ENCODE data around the gene PTDSS2. TPM values are rescaled to one million over a fixed set of nuclear protein-coding genes. Genes with fewer than 3 reads are reported as not detected.
"Not testable (repeated sequence)": the region's sequence is repeated elsewhere in the genome, so short reads cannot be mapped to it uniquely, and the experiment has no call there.

Gene PTDSS2
- total RNA-seq, 8 experiments from 2014 or later, result 11.4 to 37.9 (median 21.2) TPM

DNA sequence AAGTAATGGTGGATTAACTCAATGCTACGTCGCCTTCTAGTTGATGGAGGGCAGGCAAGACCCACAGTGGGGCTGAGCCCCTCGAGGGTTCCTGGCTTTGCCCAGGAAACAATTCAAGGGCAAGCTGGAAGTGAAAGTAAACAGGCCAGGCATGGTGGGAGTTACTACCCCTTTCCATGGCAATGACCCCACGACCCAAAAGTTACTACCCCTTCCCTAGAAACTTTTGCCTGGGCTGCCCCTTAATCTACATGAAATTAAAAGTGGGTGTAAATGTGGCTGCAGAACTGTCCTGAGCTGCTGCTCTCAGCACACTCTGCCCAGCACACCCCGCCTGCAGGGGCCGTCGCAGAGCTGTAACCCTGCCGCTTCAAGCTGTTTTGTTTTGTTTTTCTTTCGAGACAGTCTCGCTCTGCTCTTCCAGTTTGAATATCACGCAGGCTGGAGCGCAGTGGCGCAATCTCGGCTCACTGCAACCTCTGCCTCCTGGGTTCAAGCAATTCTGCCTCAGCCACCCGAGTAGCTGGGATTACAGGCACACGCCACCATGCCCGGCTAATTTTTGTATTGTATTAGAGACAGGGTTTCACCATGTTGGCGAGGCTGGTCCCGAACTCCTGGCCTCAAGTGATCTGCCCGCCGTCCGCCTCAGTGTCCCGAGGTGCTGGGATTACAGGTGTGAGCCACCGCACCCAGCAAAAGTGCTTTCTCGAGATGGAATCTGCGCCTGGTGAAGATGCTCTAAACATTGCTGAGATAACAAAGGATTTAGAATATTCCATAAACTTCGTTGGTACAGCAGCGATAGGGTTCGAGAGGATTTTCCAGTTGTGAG, 62.9 kb downstream of the PTDSS2 start:
- H3K27ac ChIP-seq, result no peak overlapping the region
- in situ Hi-C loops (cut with MboI; ENCODE audit: low pct_unique_long_range_greater_than_20kb in 2 of 9, low sequenced_read_pairs in 9 of 9, unreplicated experiment in 9 of 9), result no loop called here
- 71 to 95% (median 92%) methylated on average over 4 to 19 of the region's 29 CpGs for WGBS, 10 experiments

GRCh38 chr11:514606-515005, 64.5 kb downstream of the PTDSS2 start:
- no peak overlapping the region for H3K27ac ChIP-seq
- no peaks in the 10 kb centered on the region for H3K4me1 ChIP-seq (replicated peaks in 1 of 2)
- in situ Hi-C loops (cut with MboI; ENCODE audit: low pct_unique_long_range_greater_than_20kb in 2 of 9, low sequenced_read_pairs in 9 of 9, unreplicated experiment in 9 of 9), result no loop called here
- ATAC-seq (replicated peaks in 6 of 8), result no peak
- no peak overlapping the region for H3K4me3 ChIP-seq
- WGBS, 10 experiments, result 89 to 100% (median 97%) methylated on average over 2 to 9 of the region's 10 CpGs; no CpG with 5 or more reads in 3 of the 10 experiments

More for the DNA sequence above, 62.9 kb downstream of the PTDSS2 start:
- Histone ChIP-seq H3K4me3 (no peak overlapping the region), H3K4me1 (replicated peaks in 1 of 2) (peaks cover 2 to 3% of the 10 kb centered on the region in 2 donors)
- peak in 1 of 8 experiments; percentile 8 for ATAC-seq (replicated peaks in 6 of 8)

DNA sequence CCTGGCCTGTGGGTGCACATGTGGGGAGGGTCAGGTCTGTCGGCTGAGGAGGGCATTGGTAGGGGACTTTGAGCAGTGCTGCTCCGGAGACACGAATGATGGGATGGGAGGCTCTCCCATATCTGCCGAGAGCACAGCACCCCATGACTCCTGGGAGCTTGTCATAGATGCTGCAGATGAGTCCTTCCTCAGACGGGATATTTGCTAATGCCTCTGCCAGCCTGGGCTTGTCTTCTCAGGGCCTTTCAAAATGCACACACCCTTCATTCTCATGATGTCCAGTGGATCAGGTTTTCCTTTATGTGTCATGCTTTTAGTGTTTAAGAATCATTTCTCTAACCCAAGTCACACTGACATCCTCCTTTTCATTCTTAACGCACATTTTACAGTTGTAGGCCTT, 65.1 kb downstream of the PTDSS2 start:
- 58 to 100% (median 96%) methylated on average over 1 to 6 of the region's 6 CpGs; no CpG with 5 or more reads in 4 of the 10 experiments for WGBS, 10 experiments
- no peaks in the 10 kb centered on the region for H3K4me1 ChIP-seq (replicated peaks in 1 of 2)
- H3K27ac ChIP-seq, result no peak overlapping the region
- in situ Hi-C loops (cut with MboI; ENCODE audit: low pct_unique_long_range_greater_than_20kb in 2 of 9, low sequenced_read_pairs in 9 of 9, unreplicated experiment in 9 of 9), result no loop called here
- peak in 1 of 8 experiments; percentile 1 for ATAC-seq (replicated peaks in 6 of 8)
- no peak overlapping the region for H3K4me3 ChIP-seq

DNA sequence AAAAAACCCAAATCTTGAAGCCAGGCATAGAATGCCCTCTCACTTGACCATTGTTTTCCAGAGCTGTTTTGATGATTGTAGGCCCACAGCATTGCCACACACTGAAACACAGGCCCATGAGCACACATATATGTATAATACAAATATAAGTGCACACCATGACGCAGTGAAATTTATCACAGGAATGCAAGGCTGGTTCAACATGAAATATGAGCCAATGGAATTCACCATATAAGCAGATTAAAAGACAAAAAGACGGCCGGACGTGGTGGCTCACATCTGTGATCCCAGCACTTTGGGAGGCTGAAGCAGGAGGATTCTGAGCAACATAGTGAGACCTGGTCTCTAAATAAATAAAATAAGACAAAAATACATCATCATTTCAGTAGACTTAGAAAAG, 66.3 kb downstream of the PTDSS2 start:
- in situ Hi-C loops (cut with MboI; ENCODE audit: low pct_unique_long_range_greater_than_20kb in 2 of 9, low sequenced_read_pairs in 9 of 9, unreplicated experiment in 9 of 9), result no loop called here

GRCh38 chr11:516918-517685, 67.0 kb downstream of the PTDSS2 start:
- H3K27ac ChIP-seq; H3K4me1 ChIP-seq (replicated peaks in 1 of 2); in situ Hi-C loops (cut with MboI; ENCODE audit: low pct_unique_long_range_greater_than_20kb in 2 of 9, low sequenced_read_pairs in 9 of 9, unreplicated experiment in 9 of 9); H3K4me3 ChIP-seq; ATAC-seq (replicated peaks in 6 of 8): not testable (repeated sequence)
- WGBS, 10 experiments, result 40 to 100% (median 89%) methylated on average over 1 to 8 of the region's 43 CpGs; no CpG with 5 or more reads in 4 of the 10 experiments

More for the DNA sequence above, 66.3 kb downstream of the PTDSS2 start:
- 70 to 100% (median 100%) methylated on average over 1 to 4 of the region's 4 CpGs; no CpG with 5 or more reads in 4 of the 10 experiments for WGBS, 10 experiments
- H3K4me3 ChIP-seq, result no peak overlapping the region
- no peak overlapping the region for H3K27ac ChIP-seq
- ATAC-seq (replicated peaks in 6 of 8), result no peak
- H3K4me1 ChIP-seq (replicated peaks in 1 of 2), result no peaks in the 10 kb centered on the region

- in situ Hi-C loops (cut with MboI; ENCODE audit: low pct_unique_long_range_greater_than_20kb in 2 of 9, low sequenced_read_pairs in 9 of 9, unreplicated experiment in 9 of 9), result no loop called here
- Histone ChIP-seq H3K4me1 (replicated peaks in 1 of 2) (no peaks in the 10 kb centered on the region), H3K27ac (no peak overlapping the region), H3K4me3 (no peak overlapping the region)
- 24 to 86% (median 47%) methylated on average over 2 to 41 of the region's 74 CpGs; no CpG with 5 or more reads in 7 of the 10 experiments for WGBS, 10 experiments
- ATAC-seq (replicated peaks in 6 of 8), result peak; percentile 50 to 98 (median 82)
Observed at GRCh38 chr11:518463-519202, 68.6 kb downstream of the PTDSS2 start.

DNA sequence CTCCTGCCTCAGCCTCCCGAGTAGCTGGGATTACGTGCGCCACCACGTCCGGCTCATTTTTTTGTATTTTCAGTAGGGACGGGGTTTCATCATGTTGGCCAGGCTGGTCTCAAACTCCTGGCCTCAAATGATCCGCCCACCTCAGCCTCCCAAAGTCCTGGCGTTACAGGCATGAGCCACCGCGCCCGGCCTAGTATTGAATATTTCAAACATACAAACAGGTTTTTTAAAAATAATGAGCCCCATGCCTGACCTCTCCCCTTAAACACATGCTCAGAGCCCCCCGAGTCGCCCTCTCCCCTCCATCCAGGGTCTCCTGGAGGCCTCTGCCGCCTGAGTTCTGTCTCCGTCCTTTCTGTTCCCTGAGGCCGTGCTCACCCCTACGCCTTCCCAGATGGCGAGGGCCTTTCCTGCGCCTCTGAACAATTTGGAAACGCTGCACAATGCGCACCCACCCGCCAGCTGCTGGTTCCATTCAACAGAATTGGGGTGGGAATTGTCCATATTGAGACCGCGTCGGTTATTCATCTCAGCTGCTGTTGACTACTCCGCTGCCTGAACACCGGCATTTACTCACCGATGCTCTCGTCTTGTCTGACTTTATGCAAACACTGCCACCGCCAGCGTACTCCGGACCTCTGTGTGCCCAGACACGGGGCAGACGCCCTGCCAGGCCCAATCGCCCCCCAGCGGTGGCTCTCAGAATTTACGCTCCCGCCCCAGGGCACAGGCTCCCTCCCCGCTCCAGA, 70.5 kb downstream of the PTDSS2 start:
- in situ Hi-C loops (cut with MboI; ENCODE audit: low pct_unique_long_range_greater_than_20kb in 2 of 9, low sequenced_read_pairs in 9 of 9, unreplicated experiment in 9 of 9), result no loop called here
- peak in 3 of 8 experiments; percentile 16 to 21 (median 17) for ATAC-seq (replicated peaks in 6 of 8)
- H3K27ac ChIP-seq, result no peak overlapping the region
- no peak overlapping the region for H3K4me3 ChIP-seq
- 60 to 100% (median 94%) methylated on average over 2 to 13 of the region's 39 CpGs; no CpG with 5 or more reads in 3 of the 10 experiments for WGBS, 10 experiments
- no peaks in the 10 kb centered on the region for H3K4me1 ChIP-seq (replicated peaks in 1 of 2)

DNA sequence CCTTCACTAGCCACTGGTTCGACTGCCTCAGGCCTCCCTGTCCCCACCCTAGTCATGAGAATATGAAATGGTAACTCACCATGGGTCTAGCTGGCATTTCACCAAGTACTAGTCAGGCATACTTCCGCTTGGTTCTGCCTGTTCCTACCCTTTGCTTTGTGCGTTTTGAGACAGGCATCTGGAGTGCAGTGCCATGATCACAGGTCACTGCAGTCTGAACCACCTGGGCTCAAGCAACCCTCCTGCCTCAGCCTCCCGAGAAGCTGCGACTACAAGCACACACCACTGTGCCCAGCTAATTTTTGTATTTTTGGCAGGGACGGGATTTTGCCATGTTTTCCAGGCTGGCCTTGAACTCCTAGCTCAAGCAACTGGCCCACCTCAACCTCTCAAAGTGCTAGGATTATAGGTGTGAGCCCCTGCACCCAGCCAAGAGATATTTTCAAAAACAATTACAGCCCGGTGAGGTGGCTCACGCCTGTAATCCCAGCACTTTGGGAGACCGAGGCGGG, 71.2 kb downstream of the PTDSS2 start:
- Histone ChIP-seq H3K27ac (no peak overlapping the region), H3K4me3 (no peak overlapping the region), H3K4me1 (replicated peaks in 1 of 2) (no peaks in the 10 kb centered on the region)
- in situ Hi-C loops (cut with MboI; ENCODE audit: low pct_unique_long_range_greater_than_20kb in 2 of 9, low sequenced_read_pairs in 9 of 9, unreplicated experiment in 9 of 9), result no loop called here
- no peak for ATAC-seq (replicated peaks in 6 of 8)
- WGBS, 10 experiments, result 70 to 100% (median 89%) methylated on average over 2 to 6 of the region's 10 CpGs; no CpG with 5 or more reads in 6 of the 10 experiments

DNA sequence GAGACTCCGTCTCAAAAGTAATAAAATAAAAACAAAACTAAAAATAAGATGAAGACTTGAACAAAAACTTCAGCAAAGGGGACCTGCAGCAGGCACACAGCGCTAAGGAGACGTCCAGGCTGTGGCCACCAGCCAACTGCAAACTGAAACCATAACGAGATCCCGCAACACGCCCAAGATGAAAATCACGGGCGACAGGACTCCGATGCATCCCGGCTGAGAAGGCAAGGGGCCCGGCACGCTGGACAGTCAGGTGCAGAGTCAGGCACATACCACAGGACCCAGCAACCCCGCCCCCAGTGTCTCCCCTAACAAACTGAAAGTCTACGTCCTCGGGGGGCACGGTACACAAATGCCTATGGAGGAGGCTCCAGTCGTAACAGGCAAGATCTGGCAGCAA, 76.1 kb downstream of the PTDSS2 start:
- 40 to 93% (median 83%) methylated on average over 1 to 13 of the region's 17 CpGs; no CpG with 5 or more reads in 2 of the 10 experiments for WGBS, 10 experiments
- in situ Hi-C loops (cut with MboI; ENCODE audit: low pct_unique_long_range_greater_than_20kb in 2 of 9, low sequenced_read_pairs in 9 of 9, unreplicated experiment in 9 of 9), result no loop called here
- Histone ChIP-seq H3K27ac (no peak overlapping the region), H3K4me3 (no peak overlapping the region), H3K4me1 (replicated peaks in 1 of 2) (peaks cover 9 to 12% of the 10 kb centered on the region in 2 donors)
- ATAC-seq (replicated peaks in 6 of 8), result no peak

DNA sequence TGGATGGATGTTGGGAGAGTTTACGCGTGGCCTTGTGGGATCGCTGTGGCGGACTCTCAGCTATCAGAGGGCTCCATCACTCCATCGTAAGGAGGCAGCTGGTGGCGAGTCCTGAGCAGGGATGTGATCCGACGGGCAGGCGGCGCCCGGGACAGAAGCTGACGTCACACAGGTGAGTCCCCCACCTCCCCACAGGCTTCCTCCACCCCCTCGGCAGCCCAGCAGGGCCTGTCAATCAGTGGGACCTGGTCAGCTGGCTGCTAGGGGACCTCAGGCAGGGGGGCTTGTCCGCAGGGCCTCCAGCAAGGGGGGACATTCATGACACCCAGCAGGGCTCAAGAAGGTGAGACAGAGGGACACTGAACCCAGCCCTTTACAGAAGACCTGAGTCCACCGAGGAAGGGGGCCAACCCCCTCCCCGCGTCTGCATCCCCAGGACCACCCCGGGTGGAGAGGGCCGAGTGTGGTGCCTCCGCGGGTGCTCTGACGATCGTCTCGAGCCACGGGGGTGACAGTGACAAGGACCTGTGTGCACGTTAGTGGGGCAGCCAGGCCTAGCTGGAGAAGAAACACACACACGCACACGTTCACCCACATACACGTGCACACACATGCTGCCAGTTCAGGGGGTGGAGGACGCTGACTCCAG, 78.2 kb downstream of the PTDSS2 start:
- peaks cover 9 to 12% of the 10 kb centered on the region in 2 donors for H3K4me1 ChIP-seq (replicated peaks in 1 of 2)
- H3K27ac ChIP-seq, result peak overlapping the region in 1 of 2 donors; percentile 40
- 83 to 100% (median 91%) methylated on average over 1 to 4 of the region's 30 CpGs; no CpG with 5 or more reads in 6 of the 10 experiments for WGBS, 10 experiments
- no peak for ATAC-seq (replicated peaks in 6 of 8)
- H3K4me3 ChIP-seq, result no peak overlapping the region
- in situ Hi-C loops (cut with MboI; ENCODE audit: low pct_unique_long_range_greater_than_20kb in 2 of 9, low sequenced_read_pairs in 9 of 9, unreplicated experiment in 9 of 9), result no loop called here

DNA sequence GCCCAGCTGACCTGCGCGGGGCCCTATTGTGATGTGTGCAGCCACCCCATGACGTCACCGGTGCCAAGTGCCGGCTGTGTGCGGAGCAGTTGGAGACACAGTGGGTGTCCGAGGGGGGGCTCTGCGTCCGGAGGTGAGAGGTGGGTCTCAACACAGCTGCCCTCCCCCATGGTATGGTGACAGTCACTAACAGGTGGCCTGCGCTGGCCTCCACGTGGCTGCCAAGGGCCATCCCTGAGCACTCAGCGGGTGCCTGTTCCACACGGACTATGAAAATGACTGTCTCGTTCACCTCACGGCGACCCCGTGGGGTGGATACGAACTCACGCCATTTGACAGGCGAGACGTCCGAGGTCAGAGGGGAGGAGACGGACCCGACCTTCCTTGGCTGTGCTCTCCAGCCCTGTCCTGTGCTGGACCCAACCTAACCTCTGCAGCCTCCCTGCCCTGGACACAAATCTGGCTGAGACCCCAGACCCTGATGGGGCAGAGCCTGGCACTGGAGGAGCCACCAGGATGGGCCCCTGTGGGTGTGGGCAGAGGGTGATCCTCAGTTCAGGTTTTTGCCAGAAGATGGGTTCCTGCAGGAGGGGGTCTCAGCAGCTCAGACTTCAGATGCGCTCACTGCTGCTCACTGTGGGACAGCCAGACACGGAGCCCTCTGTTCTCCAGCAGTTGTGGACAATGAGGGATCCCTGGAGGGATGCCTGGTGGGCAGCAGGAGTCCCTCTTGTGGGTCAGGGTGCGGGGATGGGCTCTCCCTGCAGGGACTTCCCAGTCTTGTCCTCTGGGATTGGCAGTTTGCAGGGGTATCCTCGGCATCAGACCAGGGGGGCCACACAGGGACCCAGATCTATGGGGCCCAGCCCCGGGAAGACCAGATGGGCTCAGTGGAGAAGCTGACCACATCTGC, 79.0 kb downstream of the PTDSS2 start:
- in situ Hi-C loops (cut with MboI; ENCODE audit: low pct_unique_long_range_greater_than_20kb in 2 of 9, low sequenced_read_pairs in 9 of 9, unreplicated experiment in 9 of 9), result no loop called here
- WGBS, 10 experiments, result 65 to 100% (median 80%) methylated on average over 1 to 9 of the region's 29 CpGs; no CpG with 5 or more reads in 5 of the 10 experiments
- H3K4me3 ChIP-seq, result no peak overlapping the region
- peak overlapping the region in 1 of 2 donors; percentile 40 for H3K27ac ChIP-seq
- ATAC-seq (replicated peaks in 6 of 8), result peak in 6 of 8 experiments; percentile 6 to 69 (median 63)
- H3K4me1 ChIP-seq (replicated peaks in 1 of 2), result peaks cover 10 to 15% of the 10 kb centered on the region in 2 donors

All from motor neuron (in vitro differentiated cells).